Measurements from ENCODE around the gene OR52A1.

OR52A1 gene

GRCh38 chr11:5137996-5138395, 16.6 kb downstream of the OR52A1 start, which contains the start of gene OR52A5:
TSS of gene OR52A5 (minus strand) at chr11:5138356. CDS start at chr11:5132642, 5,714 bp downstream.
- Histone ChIP-seq H3K4me1 (ENCODE audit: control insufficient read depth in 5 of 5, insufficient read depth in 5 of 5, low read length in 5 of 5) (no peaks in the 10 kb centered on the region), H3K9me3 (ENCODE audit: control insufficient read depth in 5 of 5, low read length in 5 of 5) (no peaks in the 10 kb centered on the region), H3K36me3 (ENCODE audit: control insufficient read depth in 5 of 5, insufficient read depth in 5 of 5, low read length in 5 of 5) (no peaks in the 10 kb centered on the region), H3K27me3 (ENCODE audit: control insufficient read depth in 5 of 5, insufficient read depth in 4 of 5, low read length in 5 of 5) (peaks cover 0 to 3% (median 0%) of the 10 kb centered on the region in 5 donors), H3K27ac (ENCODE audit: low read depth, low read length) (no peak within 1 kb of the TSS), H3K9ac (ENCODE audit: low read length in 5 of 5) (no peak within 1 kb of the TSS), H3K4me3 (ENCODE audit: low read depth in 1 of 5, low read length in 5 of 5) (no peak within 1 kb of the TSS)

GRCh38 chr11:5137014-5137413, 17.5 kb downstream of the OR52A1 start:
- Histone ChIP-seq H3K9me3 (ENCODE audit: control insufficient read depth in 5 of 5, low read length in 5 of 5) (no peaks in the 10 kb centered on the region), H3K36me3 (ENCODE audit: control insufficient read depth in 5 of 5, insufficient read depth in 5 of 5, low read length in 5 of 5) (no peaks in the 10 kb centered on the region), H3K27me3 (ENCODE audit: control insufficient read depth in 5 of 5, insufficient read depth in 4 of 5, low read length in 5 of 5) (peaks cover 0 to 3% (median 0%) of the 10 kb centered on the region in 5 donors), H3K4me1 (ENCODE audit: control insufficient read depth in 5 of 5, insufficient read depth in 5 of 5, low read length in 5 of 5) (no peaks in the 10 kb centered on the region), H3K27ac (ENCODE audit: low read depth, low read length) (no peak overlapping the region), H3K4me3 (ENCODE audit: low read depth in 1 of 5, low read length in 5 of 5) (no peak overlapping the region), H3K9ac (ENCODE audit: low read length in 5 of 5) (no peak overlapping the region)

- Histone ChIP-seq H3K27ac (ENCODE audit: low read depth, low read length) (no peak overlapping the region), H3K9me3 (ENCODE audit: control insufficient read depth in 5 of 5, low read length in 5 of 5) (no peaks in the 10 kb centered on the region), H3K4me1 (ENCODE audit: control insufficient read depth in 5 of 5, insufficient read depth in 5 of 5, low read length in 5 of 5) (no peaks in the 10 kb centered on the region), H3K36me3 (ENCODE audit: control insufficient read depth in 5 of 5, insufficient read depth in 5 of 5, low read length in 5 of 5) (no peaks in the 10 kb centered on the region), H3K9ac (ENCODE audit: low read length in 5 of 5) (no peak overlapping the region), H3K4me3 (ENCODE audit: low read depth in 1 of 5, low read length in 5 of 5) (no peak overlapping the region), H3K27me3 (ENCODE audit: control insufficient read depth in 5 of 5, insufficient read depth in 4 of 5, low read length in 5 of 5) (peaks cover 0 to 3% (median 0%) of the 10 kb centered on the region in 5 donors)
Measured at GRCh38 chr11:5136261-5136660, 18.3 kb downstream of the OR52A1 start.

GRCh38 chr11:5131584-5132335, 22.8 kb downstream of the OR52A1 start:
- Histone ChIP-seq H3K36me3 (ENCODE audit: control insufficient read depth in 5 of 5, insufficient read depth in 5 of 5, low read length in 5 of 5) (no peaks in the 10 kb centered on the region), H3K27me3 (ENCODE audit: control insufficient read depth in 5 of 5, insufficient read depth in 4 of 5, low read length in 5 of 5) (no peaks in the 10 kb centered on the region), H3K9ac (ENCODE audit: low read length in 5 of 5) (no peak overlapping the region)

GRCh38 chr11:5129457-5129877, 25.1 kb downstream of the OR52A1 start:
- Histone ChIP-seq H3K9me3 (ENCODE audit: control insufficient read depth in 5 of 5, low read length in 5 of 5) (peaks cover 0 to 3% (median 0%) of the 10 kb centered on the region in 5 donors), H3K4me3 (ENCODE audit: low read depth in 1 of 5, low read length in 5 of 5) (no peak overlapping the region), H3K4me1 (ENCODE audit: control insufficient read depth in 5 of 5, insufficient read depth in 5 of 5, low read length in 5 of 5) (no peaks in the 10 kb centered on the region), H3K36me3 (ENCODE audit: control insufficient read depth in 5 of 5, insufficient read depth in 5 of 5, low read length in 5 of 5) (no peaks in the 10 kb centered on the region), H3K27ac (ENCODE audit: low read depth, low read length) (no peak overlapping the region), H3K27me3 (ENCODE audit: control insufficient read depth in 5 of 5, insufficient read depth in 4 of 5, low read length in 5 of 5) (no peaks in the 10 kb centered on the region), H3K9ac (ENCODE audit: low read length in 5 of 5) (no peak overlapping the region)

More at GRCh38 chr11:5131584-5132335, 22.8 kb downstream of the OR52A1 start:
- Histone ChIP-seq H3K4me3 (ENCODE audit: low read depth in 1 of 5, low read length in 5 of 5) (no peak overlapping the region), H3K27ac (ENCODE audit: low read depth, low read length) (no peak overlapping the region), H3K9me3 (ENCODE audit: control insufficient read depth in 5 of 5, low read length in 5 of 5) (peaks cover 0 to 3% (median 0%) of the 10 kb centered on the region in 5 donors), H3K4me1 (ENCODE audit: control insufficient read depth in 5 of 5, insufficient read depth in 5 of 5, low read length in 5 of 5) (no peaks in the 10 kb centered on the region)

- H3K9me3 ChIP-seq (ENCODE audit: control insufficient read depth in 5 of 5, low read length in 5 of 5): peaks cover 0 to 3% (median 0%) of the 10 kb centered on the region in 5 donors
- no peaks in the 10 kb centered on the region for H3K27me3 ChIP-seq (ENCODE audit: control insufficient read depth in 5 of 5, insufficient read depth in 4 of 5, low read length in 5 of 5)
- H3K9ac ChIP-seq (ENCODE audit: low read length in 5 of 5): no peak overlapping the region
- H3K36me3 ChIP-seq (ENCODE audit: control insufficient read depth in 5 of 5, insufficient read depth in 5 of 5, low read length in 5 of 5): no peaks in the 10 kb centered on the region
- H3K4me1 ChIP-seq (ENCODE audit: control insufficient read depth in 5 of 5, insufficient read depth in 5 of 5, low read length in 5 of 5): no peaks in the 10 kb centered on the region
- H3K27ac ChIP-seq (ENCODE audit: low read depth, low read length): no peak overlapping the region
- H3K4me3 ChIP-seq (ENCODE audit: low read depth in 1 of 5, low read length in 5 of 5): no peak overlapping the region
Measured at GRCh38 chr11:5124891-5125620, 29.5 kb downstream of the OR52A1 start.

- H3K36me3 ChIP-seq (ENCODE audit: control insufficient read depth in 5 of 5, insufficient read depth in 5 of 5, low read length in 5 of 5): no peaks in the 10 kb centered on the region
- H3K4me3 ChIP-seq (ENCODE audit: low read depth in 1 of 5, low read length in 5 of 5): no peak overlapping the region
- no peak overlapping the region for H3K9ac ChIP-seq (ENCODE audit: low read length in 5 of 5)
- H3K27ac ChIP-seq (ENCODE audit: low read depth, low read length): no peak overlapping the region
- no peaks in the 10 kb centered on the region for H3K27me3 ChIP-seq (ENCODE audit: control insufficient read depth in 5 of 5, insufficient read depth in 4 of 5, low read length in 5 of 5)
- no peaks in the 10 kb centered on the region for H3K4me1 ChIP-seq (ENCODE audit: control insufficient read depth in 5 of 5, insufficient read depth in 5 of 5, low read length in 5 of 5)
- H3K9me3 ChIP-seq (ENCODE audit: control insufficient read depth in 5 of 5, low read length in 5 of 5): peaks cover 0 to 3% (median 0%) of the 10 kb centered on the region in 5 donors
Measured at GRCh38 chr11:5123802-5124521, 30.6 kb downstream of the OR52A1 start.

- no peak overlapping the region for H3K27ac ChIP-seq (ENCODE audit: low read depth, low read length)
- no peaks in the 10 kb centered on the region for H3K36me3 ChIP-seq (ENCODE audit: control insufficient read depth in 5 of 5, insufficient read depth in 5 of 5, low read length in 5 of 5)
- no peaks in the 10 kb centered on the region for H3K9me3 ChIP-seq (ENCODE audit: control insufficient read depth in 5 of 5, low read length in 5 of 5)
- H3K27me3 ChIP-seq (ENCODE audit: control insufficient read depth in 5 of 5, insufficient read depth in 4 of 5, low read length in 5 of 5): no peaks in the 10 kb centered on the region
- no peaks in the 10 kb centered on the region for H3K4me1 ChIP-seq (ENCODE audit: control insufficient read depth in 5 of 5, insufficient read depth in 5 of 5, low read length in 5 of 5)
- H3K4me3 ChIP-seq (ENCODE audit: low read depth in 1 of 5, low read length in 5 of 5): no peak overlapping the region
- no peak overlapping the region for H3K9ac ChIP-seq (ENCODE audit: low read length in 5 of 5)
Measured at GRCh38 chr11:5118893-5119292, 35.7 kb downstream of the OR52A1 start.

- Histone ChIP-seq H3K9ac (ENCODE audit: low read length in 5 of 5) (no peak overlapping the region), H3K4me3 (ENCODE audit: low read depth in 1 of 5, low read length in 5 of 5) (no peak overlapping the region), H3K27ac (ENCODE audit: low read depth, low read length) (no peak overlapping the region), H3K9me3 (ENCODE audit: control insufficient read depth in 5 of 5, low read length in 5 of 5) (no peaks in the 10 kb centered on the region), H3K36me3 (ENCODE audit: control insufficient read depth in 5 of 5, insufficient read depth in 5 of 5, low read length in 5 of 5) (no peaks in the 10 kb centered on the region), H3K27me3 (ENCODE audit: control insufficient read depth in 5 of 5, insufficient read depth in 4 of 5, low read length in 5 of 5) (no peaks in the 10 kb centered on the region), H3K4me1 (ENCODE audit: control insufficient read depth in 5 of 5, insufficient read depth in 5 of 5, low read length in 5 of 5) (no peaks in the 10 kb centered on the region)
Measured at GRCh38 chr11:5117588-5117987, 37.0 kb downstream of the OR52A1 start.

GRCh38 chr11:5115339-5115738, 39.2 kb downstream of the OR52A1 start:
- Histone ChIP-seq H3K9me3 (ENCODE audit: control insufficient read depth in 5 of 5, low read length in 5 of 5) (no peaks in the 10 kb centered on the region), H3K36me3 (ENCODE audit: control insufficient read depth in 5 of 5, insufficient read depth in 5 of 5, low read length in 5 of 5) (no peaks in the 10 kb centered on the region), H3K4me1 (ENCODE audit: control insufficient read depth in 5 of 5, insufficient read depth in 5 of 5, low read length in 5 of 5) (no peaks in the 10 kb centered on the region), H3K4me3 (ENCODE audit: low read depth in 1 of 5, low read length in 5 of 5) (no peak overlapping the region), H3K9ac (ENCODE audit: low read length in 5 of 5) (no peak overlapping the region), H3K27ac (ENCODE audit: low read depth, low read length) (no peak overlapping the region), H3K27me3 (ENCODE audit: control insufficient read depth in 5 of 5, insufficient read depth in 4 of 5, low read length in 5 of 5) (no peaks in the 10 kb centered on the region)

Data from subcutaneous abdominal adipose tissue (tissue), 5 donors.